ENCODE measurements around the gene GCHFR. TPM values are rescaled to one million over a fixed set of nuclear protein-coding genes. Genes with fewer than 3 reads are reported as not detected.
A peak's percentile ranks its signal among the peaks of the same experiment; 100 is the strongest.

The GCHFR gene
- total RNA-seq, 1 donor from 2014 or later = 4.5 TPM

- FAIRE-seq (no peak), DNase-seq (ENCODE audit: low spot score in 2 of 2) (no peak)
Measured at GRCh38 chr15:40775007-40775406, 11.1 kb downstream of the GCHFR start.

GRCh38 chr15:40775740-40776536 lies 12.1 kb downstream of the GCHFR start:
- FAIRE-seq (no peak), DNase-seq (ENCODE audit: low spot score in 2 of 2) (no peak)

GRCh38 chr15:40776537-40777141 lies 12.8 kb downstream of the GCHFR start:
- DNase-seq (ENCODE audit: low spot score in 2 of 2) (no peak), FAIRE-seq (no peak)

DNA sequence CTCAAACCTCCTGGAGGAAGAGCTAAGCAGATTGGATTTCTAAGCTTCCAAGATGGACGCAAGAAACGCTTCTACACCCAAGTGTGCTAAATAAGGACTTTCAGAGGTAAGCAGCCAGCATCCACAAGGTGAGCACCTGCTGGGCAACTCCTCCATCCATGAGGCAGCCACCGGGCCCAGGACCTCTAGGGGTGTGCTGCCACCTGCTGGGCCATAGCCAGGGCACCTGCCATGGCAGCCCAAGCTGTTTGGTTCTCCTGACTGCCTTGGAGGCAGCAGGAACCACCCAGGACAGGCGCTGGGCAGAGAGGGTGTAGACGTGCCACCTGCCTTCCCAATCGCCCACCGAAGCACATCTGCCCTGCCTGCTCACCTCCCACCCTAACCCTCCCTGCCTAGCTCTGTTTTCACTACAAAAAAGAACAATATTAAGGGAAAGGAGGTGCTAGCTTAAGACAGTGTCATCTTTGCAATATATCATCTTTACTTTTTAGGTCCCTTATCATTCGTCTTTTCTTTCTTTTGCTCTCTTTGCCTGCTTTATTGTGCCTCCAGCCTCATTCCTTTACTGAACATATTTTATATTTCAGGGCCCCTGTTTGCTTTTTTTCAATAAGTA lies 18.9 kb downstream of the GCHFR start:
- no peak for FAIRE-seq
- no peak for DNase-seq (ENCODE audit: low spot score in 2 of 2)

DNA sequence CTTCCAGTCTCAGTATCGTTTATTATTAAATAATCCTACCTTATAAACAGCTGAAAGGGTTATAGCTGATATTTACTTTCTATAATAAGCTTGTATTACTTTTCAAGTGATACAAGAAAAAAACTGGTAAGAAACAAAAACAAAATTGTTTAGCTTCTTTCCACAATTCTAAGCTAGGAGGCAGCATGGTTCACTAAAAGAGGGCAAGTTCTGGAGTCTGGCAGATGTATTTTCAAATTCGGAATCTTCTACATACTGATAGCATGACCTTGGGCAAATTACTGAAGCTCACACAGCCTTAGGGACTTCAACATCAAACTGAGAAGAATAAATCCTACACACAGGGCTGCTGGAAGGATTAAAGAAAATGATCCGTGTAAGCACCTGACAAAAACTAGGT lies 21.3 kb downstream of the GCHFR start:
- FAIRE-seq (no peak), DNase-seq (ENCODE audit: low spot score in 2 of 2) (no peak)

GRCh38 chr15:40785814-40786213 lies 21.9 kb downstream of the GCHFR start:
- DNase-seq (ENCODE audit: low spot score in 2 of 2) (no peak), FAIRE-seq (no peak)

DNA sequence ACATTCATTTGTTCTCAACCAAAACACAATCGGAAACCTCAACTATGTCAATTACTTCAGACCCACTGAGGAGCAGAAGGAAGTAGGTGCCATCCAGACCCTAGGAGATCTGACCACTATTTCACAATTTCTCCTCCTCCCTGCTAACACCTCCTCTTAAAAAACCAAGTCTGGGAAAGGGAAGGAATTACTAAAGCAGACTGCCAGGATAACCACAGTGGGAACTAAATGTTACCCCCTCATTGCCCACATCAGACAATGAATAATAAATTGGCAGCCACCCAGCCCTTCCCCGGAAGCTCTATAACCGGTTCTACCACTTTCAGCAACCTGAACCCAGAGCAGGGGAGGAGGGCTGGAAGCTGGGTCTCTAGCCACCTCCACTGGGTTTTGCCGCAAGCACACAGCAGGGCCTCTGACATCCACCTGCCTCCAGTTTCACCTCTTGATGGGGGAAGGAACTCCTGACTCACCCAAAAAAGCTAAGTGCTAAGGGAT lies 23.5 kb downstream of the GCHFR start:
- DNase-seq (ENCODE audit: low spot score in 2 of 2) (no peak), FAIRE-seq (no peak)

GRCh38 chr15:40787991-40788390 lies 24.1 kb downstream of the GCHFR start:
- FAIRE-seq (no peak), DNase-seq (ENCODE audit: low spot score in 2 of 2) (no peak)

- FAIRE-seq (no peak), DNase-seq (ENCODE audit: low spot score in 2 of 2) (no peak)
Measured at GRCh38 chr15:40789119-40789518, 25.3 kb downstream of the GCHFR start.

GRCh38 chr15:40789999-40790398 lies 26.1 kb downstream of the GCHFR start:
- DNase-seq (ENCODE audit: low spot score in 2 of 2) = no peak
- FAIRE-seq = no peak

DNA sequence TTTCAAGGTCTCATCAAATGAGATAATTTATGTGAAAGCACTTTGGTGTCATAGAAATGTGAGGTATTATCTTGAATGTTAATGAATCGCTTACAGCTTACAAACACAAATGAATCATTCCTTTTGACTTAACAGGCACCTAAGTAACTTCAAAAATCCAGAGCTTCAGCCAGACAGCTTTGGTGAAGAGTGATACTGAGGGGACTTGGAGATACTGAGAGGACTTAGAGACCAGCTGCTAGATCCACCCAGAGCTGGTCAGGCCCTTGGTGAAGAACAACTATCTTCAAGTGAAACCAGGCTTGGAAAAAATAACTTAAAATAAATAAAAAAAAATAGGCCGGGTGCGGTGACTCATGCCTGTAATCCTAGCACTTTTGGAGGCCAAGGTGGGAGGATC lies 26.9 kb downstream of the GCHFR start:
- FAIRE-seq (no peak), DNase-seq (ENCODE audit: low spot score in 2 of 2) (no peak)

GRCh38 chr15:40792394-40792793 lies 28.5 kb downstream of the GCHFR start:
- DNase-seq (ENCODE audit: low spot score in 2 of 2) = no peak
- FAIRE-seq = no peak

GRCh38 chr15:40793216-40793989 lies 29.5 kb downstream of the GCHFR start:
- FAIRE-seq (no peak), DNase-seq (ENCODE audit: low spot score in 2 of 2) (no peak)

GRCh38 chr15:40796041-40796440 lies 32.2 kb downstream of the GCHFR start:
- FAIRE-seq (no peak), DNase-seq (ENCODE audit: low spot score in 2 of 2) (no peak)

GRCh38 chr15:40796512-40796911 lies 32.6 kb downstream of the GCHFR start:
- DNase-seq (ENCODE audit: low spot score in 2 of 2) (no peak), FAIRE-seq (no peak)

- no peak for DNase-seq (ENCODE audit: low spot score in 2 of 2)
- FAIRE-seq = no peak
Measured at GRCh38 chr15:40799523-40799922, 35.7 kb downstream of the GCHFR start.

- FAIRE-seq (no peak), DNase-seq (ENCODE audit: low spot score in 2 of 2) (no peak)
Measured at GRCh38 chr15:40803076-40803475, 39.2 kb downstream of the GCHFR start.

DNA sequence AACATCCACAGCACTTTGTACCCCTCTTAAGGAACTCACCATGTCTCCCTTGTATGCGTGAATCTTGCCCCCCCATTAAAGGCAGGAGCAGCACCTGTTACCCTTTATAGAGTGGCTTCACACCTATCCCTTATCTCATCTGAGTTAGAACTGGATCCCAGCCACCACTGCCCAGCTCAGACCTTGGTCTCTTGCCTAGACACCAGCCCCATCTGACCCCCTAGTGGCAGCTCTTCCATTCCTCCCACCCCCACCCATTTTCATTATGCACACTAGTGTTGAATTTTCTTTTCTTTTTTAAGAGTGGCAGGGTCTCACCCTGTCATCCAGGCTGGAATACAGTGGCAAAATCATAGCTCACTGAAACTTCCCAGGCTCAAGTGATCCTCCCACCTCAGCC lies 39.8 kb downstream of the GCHFR start:
- no peak for FAIRE-seq

DNA sequence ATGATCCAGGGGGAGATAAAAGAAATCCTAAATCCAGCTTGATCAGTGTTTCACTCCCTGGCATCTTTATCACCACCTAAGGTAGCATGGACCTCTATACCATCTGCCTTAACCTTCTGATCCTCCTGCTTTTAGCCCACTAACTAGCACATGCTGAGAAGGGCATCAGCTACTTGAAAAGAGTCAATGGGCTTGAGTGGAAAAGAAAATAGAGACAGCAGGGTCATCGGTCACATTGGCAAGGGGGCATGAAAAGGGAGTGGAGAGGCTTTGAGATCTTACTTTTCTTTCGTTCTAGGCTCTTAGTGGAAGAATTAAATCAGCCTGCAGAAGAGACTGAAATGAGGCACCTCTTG lies 42.8 kb downstream of the GCHFR start:
- FAIRE-seq (no peak), DNase-seq (ENCODE audit: low spot score in 2 of 2) (no peak)

More for the DNA sequence above, 39.8 kb downstream of the GCHFR start:
- no peak for DNase-seq (ENCODE audit: low spot score in 2 of 2)

GRCh38 chr15:40807028-40807887 lies 43.4 kb downstream of the GCHFR start, which contains the start of the genes DNAJC17 and ZFYVE19:
TSS of gene DNAJC17 (minus strand) at chr15:40807473. CDS start at chr15:40807446, 27 bp downstream.
TSS of gene ZFYVE19 (plus strand) at chr15:40807089. CDS start at chr15:40807590, 501 bp downstream.
- FAIRE-seq = no peak
- peak; percentile 75 to 89 for DNase-seq (ENCODE audit: low spot score in 2 of 2)

Measured in frontal cortex (tissue), 4 donors.